ENCODE data around the gene SBF2.

GRCh38 chr11:10067629-10068300 lies 226.3 kb downstream of the SBF2 start:
- TF ChIP-seq SP1 (IDR thresholded peaks at IDR 0.05) = no peak
- no peak for TF ChIP-seq FOXM1 (IDR thresholded peaks at IDR 0.05; ENCODE audit: borderline replicate concordance)
- no peak for TF ChIP-seq SUZ12 (IDR thresholded peaks at IDR 0.05)
- no peak for TF ChIP-seq CTBP1 (IDR thresholded peaks at IDR 0.05; ENCODE audit: borderline replicate concordance)
- TF ChIP-seq NFRKB (IDR thresholded peaks at IDR 0.05) = no peak
- no peak for TF ChIP-seq TARDBP (IDR thresholded peaks at IDR 0.05)
- no peak for TF ChIP-seq ELF4 (IDR thresholded peaks at IDR 0.05)
- TF ChIP-seq FOXA1 (IDR thresholded peaks at IDR 0.05) = no peak
- no peak for TF ChIP-seq HDGF (IDR thresholded peaks at IDR 0.05; ENCODE audit: borderline replicate concordance)
- TF ChIP-seq ZNF384 (IDR thresholded peaks at IDR 0.05) = no peak

Data from HEK293T (cell line).